H1 (cell line): ENCODE data around the gene CALD1. TPM values are rescaled to one million over a fixed set of nuclear protein-coding genes. Genes with fewer than 3 reads are reported as not detected.

Experiments used
- POLR2AphosphoS5 ChIP-seq: IDR thresholded peaks from 2 replicates; pipeline ENCODE4 v1.6.1; 2011; ENCODE audit warnings: low read depth, low read length
- RNF2 ChIP-seq: fragments of 200-900, 300-1000 bp; sonication (generic); IDR thresholded peaks from 2 replicates; pipeline ENCODE4 v1.7.1; 2016; ENCODE audit warnings: borderline replicate concordance, low read depth, mild to moderate bottlenecking, antibody characterized with exemption, low read length; ENCODE audit not compliant: poor library complexity, severe bottlenecking; ENCODE audit errors: missing control alignments
- polyA plus RNA-seq, 7 experiments: library from polyadenylated mRNA; depleted of rRNA in 3 of 7; stranded (reverse) in 5 of 7; unstranded in 2 of 7; fragments of >200 nt in 5 of 7; fragments of 200-250 nt in 2 of 7; gene quantifications; 1 replicate in 5 of 7; 2 replicates in 1 of 7; 4 replicates in 1 of 7; pipeline versions ENCODE4 v1.2.1 to v1.2.3, GENCODE V29; 2011 to 2013; ENCODE audit warnings: missing spikeins in 2 of 7, mixed read lengths in 2 of 7
- total RNA-seq: library from RNA; stranded (reverse); fragmentation: NEBNext Ultra II Directional; extraction: Animal tissue kit (Norgen Biotek cat#: 25700); gene quantifications from 2 replicates; pipeline ENCODE4 v1.2.1, GENCODE V29; 2021
- TF ChIP-seq, protein P1 (sequence below): fragments of 300-600 bp; sonication (generic); IDR thresholded peaks from 2 replicates; pipeline ENCODE4 v1.7.1; 2012; ENCODE audit warnings: low read length, moderate library complexity, mild to moderate bottlenecking, inconsistent platforms; ENCODE audit not compliant: insufficient replicate concordance

The CALD1 gene
- total and polyA plus RNA-seq, 2 of the 8 experiments (the other 6 are each of a cell fraction or from before 2014, with no cell fraction given): 34.3 to 177 TPM

DNA sequence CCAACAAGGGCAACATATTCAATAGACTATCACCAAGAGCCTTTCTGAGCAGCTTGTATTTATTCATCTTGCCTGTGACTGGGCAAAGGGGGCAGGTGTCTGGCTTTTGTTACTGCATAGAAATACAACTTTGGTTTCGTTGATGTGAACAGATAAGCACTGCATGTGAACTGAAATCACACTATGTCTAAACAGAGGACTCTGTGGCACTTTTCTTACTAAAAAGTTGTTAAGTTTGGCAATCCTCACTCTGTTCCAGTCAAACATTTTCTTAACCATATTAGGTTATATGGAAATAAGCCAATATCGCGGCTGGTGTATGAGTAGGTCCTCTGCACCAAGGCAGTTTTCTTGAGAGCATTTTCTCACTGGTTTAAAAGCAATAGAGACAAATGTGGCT is 48.5 kb downstream of the CALD1 start (continued):
- TF ChIP-seq, protein P1, sequence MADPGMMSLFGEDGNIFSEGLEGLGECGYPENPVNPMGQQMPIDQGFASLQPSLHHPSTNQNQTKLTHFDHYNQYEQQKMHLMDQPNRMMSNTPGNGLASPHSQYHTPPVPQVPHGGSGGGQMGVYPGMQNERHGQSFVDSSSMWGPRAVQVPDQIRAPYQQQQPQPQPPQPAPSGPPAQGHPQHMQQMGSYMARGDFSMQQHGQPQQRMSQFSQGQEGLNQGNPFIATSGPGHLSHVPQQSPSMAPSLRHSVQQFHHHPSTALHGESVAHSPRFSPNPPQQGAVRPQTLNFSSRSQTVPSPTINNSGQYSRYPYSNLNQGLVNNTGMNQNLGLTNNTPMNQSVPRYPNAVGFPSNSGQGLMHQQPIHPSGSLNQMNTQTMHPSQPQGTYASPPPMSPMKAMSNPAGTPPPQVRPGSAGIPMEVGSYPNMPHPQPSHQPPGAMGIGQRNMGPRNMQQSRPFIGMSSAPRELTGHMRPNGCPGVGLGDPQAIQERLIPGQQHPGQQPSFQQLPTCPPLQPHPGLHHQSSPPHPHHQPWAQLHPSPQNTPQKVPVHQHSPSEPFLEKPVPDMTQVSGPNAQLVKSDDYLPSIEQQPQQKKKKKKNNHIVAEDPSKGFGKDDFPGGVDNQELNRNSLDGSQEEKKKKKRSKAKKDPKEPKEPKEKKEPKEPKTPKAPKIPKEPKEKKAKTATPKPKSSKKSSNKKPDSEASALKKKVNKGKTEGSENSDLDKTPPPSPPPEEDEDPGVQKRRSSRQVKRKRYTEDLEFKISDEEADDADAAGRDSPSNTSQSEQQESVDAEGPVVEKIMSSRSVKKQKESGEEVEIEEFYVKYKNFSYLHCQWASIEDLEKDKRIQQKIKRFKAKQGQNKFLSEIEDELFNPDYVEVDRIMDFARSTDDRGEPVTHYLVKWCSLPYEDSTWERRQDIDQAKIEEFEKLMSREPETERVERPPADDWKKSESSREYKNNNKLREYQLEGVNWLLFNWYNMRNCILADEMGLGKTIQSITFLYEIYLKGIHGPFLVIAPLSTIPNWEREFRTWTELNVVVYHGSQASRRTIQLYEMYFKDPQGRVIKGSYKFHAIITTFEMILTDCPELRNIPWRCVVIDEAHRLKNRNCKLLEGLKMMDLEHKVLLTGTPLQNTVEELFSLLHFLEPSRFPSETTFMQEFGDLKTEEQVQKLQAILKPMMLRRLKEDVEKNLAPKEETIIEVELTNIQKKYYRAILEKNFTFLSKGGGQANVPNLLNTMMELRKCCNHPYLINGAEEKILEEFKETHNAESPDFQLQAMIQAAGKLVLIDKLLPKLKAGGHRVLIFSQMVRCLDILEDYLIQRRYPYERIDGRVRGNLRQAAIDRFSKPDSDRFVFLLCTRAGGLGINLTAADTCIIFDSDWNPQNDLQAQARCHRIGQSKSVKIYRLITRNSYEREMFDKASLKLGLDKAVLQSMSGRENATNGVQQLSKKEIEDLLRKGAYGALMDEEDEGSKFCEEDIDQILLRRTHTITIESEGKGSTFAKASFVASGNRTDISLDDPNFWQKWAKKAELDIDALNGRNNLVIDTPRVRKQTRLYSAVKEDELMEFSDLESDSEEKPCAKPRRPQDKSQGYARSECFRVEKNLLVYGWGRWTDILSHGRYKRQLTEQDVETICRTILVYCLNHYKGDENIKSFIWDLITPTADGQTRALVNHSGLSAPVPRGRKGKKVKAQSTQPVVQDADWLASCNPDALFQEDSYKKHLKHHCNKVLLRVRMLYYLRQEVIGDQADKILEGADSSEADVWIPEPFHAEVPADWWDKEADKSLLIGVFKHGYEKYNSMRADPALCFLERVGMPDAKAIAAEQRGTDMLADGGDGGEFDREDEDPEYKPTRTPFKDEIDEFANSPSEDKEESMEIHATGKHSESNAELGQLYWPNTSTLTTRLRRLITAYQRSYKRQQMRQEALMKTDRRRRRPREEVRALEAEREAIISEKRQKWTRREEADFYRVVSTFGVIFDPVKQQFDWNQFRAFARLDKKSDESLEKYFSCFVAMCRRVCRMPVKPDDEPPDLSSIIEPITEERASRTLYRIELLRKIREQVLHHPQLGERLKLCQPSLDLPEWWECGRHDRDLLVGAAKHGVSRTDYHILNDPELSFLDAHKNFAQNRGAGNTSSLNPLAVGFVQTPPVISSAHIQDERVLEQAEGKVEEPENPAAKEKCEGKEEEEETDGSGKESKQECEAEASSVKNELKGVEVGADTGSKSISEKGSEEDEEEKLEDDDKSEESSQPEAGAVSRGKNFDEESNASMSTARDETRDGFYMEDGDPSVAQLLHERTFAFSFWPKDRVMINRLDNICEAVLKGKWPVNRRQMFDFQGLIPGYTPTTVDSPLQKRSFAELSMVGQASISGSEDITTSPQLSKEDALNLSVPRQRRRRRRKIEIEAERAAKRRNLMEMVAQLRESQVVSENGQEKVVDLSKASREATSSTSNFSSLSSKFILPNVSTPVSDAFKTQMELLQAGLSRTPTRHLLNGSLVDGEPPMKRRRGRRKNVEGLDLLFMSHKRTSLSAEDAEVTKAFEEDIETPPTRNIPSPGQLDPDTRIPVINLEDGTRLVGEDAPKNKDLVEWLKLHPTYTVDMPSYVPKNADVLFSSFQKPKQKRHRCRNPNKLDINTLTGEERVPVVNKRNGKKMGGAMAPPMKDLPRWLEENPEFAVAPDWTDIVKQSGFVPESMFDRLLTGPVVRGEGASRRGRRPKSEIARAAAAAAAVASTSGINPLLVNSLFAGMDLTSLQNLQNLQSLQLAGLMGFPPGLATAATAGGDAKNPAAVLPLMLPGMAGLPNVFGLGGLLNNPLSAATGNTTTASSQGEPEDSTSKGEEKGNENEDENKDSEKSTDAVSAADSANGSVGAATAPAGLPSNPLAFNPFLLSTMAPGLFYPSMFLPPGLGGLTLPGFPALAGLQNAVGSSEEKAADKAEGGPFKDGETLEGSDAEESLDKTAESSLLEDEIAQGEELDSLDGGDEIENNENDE: no peak
- no peak for TF ChIP-seq RNF2
- no peak for TF ChIP-seq POLR2AphosphoS5
